Endodermal cell (in vitro differentiated cells): ENCODE measurements around the gene BACH2. TPM values are rescaled to one million over a fixed set of nuclear protein-coding genes. Genes with fewer than 3 reads are reported as not detected.

ENCODE experiments used
- DNase-seq: peaks from one replicate; pipeline ENCODE4 v3.0.0-alpha.2; 2017
- H3K27ac ChIP-seq: 2 replicates; pipeline ENCODE4 v1.5.1; 2013; ENCODE audit warnings: mild to moderate bottlenecking, low read depth, low read length, moderate library complexity
- H3K27me3 ChIP-seq: 2 replicates; pipeline ENCODE4 v1.6.1; 2013; ENCODE audit warnings: mild to moderate bottlenecking, low read length, moderate library complexity; ENCODE audit not compliant: insufficient read depth, control insufficient read depth, poor library complexity, severe bottlenecking
- H3K36me3 ChIP-seq: 2 replicates; pipeline ENCODE4 v1.7.0; 2013; ENCODE audit warnings: mild to moderate bottlenecking, low read length, moderate library complexity; ENCODE audit not compliant: control insufficient read depth, insufficient read depth
- H3K4me1 ChIP-seq: one replicate; pipeline ENCODE4 v1.7.0; 2013; ENCODE audit warnings: low read length; ENCODE audit not compliant: control insufficient read depth, insufficient read depth
- H3K4me3 ChIP-seq: 2 replicates; pipeline ENCODE4 v1.5.1; 2013; ENCODE audit warnings: mild to moderate bottlenecking, low read length, moderate library complexity
- H3K9ac ChIP-seq: 2 replicates; pipeline ENCODE4 v1.6.1; 2013; ENCODE audit warnings: mild to moderate bottlenecking, low read length, moderate library complexity; ENCODE audit not compliant: poor library complexity, severe bottlenecking; ENCODE audit errors: extremely low read depth
- H3K9me3 ChIP-seq: 2 replicates; pipeline ENCODE4 v1.6.1; 2013; ENCODE audit warnings: mild to moderate bottlenecking, low read length, moderate library complexity; ENCODE audit not compliant: control insufficient read depth
- H3K27ac Mint-ChIP-seq: 2 replicates; pipeline ENCODE4 v1.8.0; 2020; ENCODE audit warnings: mixed read lengths
- H3K27me3 Mint-ChIP-seq: 2 replicates; pipeline ENCODE4 v1.8.0; 2021; ENCODE audit warnings: mild to moderate bottlenecking, mixed read lengths; ENCODE audit not compliant: insufficient read depth
- H3K36me3 Mint-ChIP-seq: 2 replicates; pipeline ENCODE4 v1.8.0; 2020; ENCODE audit warnings: low read depth, mixed read lengths
- H3K4me1 Mint-ChIP-seq: 2 replicates; pipeline ENCODE4 v1.8.0; 2020; ENCODE audit warnings: mixed read lengths
- H3K4me3 Mint-ChIP-seq: 2 replicates; pipeline ENCODE4 v1.8.0; 2020; ENCODE audit warnings: mild to moderate bottlenecking, moderate library complexity, mixed read lengths
- H3K9me3 Mint-ChIP-seq: 2 replicates; pipeline ENCODE4 v1.8.0; 2020; ENCODE audit warnings: mild to moderate bottlenecking, mixed read lengths
- CTCF ChIP-seq: fragments of 200-600 bp; sonication (generic); conservative IDR thresholded peaks from 2 replicates; pipeline ENCODE4 v1.5.0; 2021; ENCODE audit warnings: antibody characterized with exemption, mild to moderate bottlenecking
- WGBS, 2 experiments: methylation state at CpG; one replicate each; pipeline versions ENCODE4 v1.1.5 to v1.1.7; 2013; ENCODE audit warnings: missing lambda C conversion rate in 2 of 2, mixed read lengths in 1 of 2; ENCODE audit not compliant: insufficient coverage in 1 of 2, insufficient read length in 1 of 2; 5-methylcytosine and 5-hydroxymethylcytosine counted together
- total RNA-seq, 2 donors: library from RNA; stranded (reverse); fragmentation: NEBNext Ultra II Directional in 1 of 2; extraction: Animal tissue kit (Norgen Biotek cat#: 25700) in 1 of 2; gene quantifications; 2 replicates in 1 of 2; 3 replicates in 1 of 2; pipeline ENCODE4 v1.2.1, GENCODE V29; 2021

BACH2 gene
- total RNA-seq, 2 donors from 2014 or later: 11.0 to 22.3 TPM

DNA sequence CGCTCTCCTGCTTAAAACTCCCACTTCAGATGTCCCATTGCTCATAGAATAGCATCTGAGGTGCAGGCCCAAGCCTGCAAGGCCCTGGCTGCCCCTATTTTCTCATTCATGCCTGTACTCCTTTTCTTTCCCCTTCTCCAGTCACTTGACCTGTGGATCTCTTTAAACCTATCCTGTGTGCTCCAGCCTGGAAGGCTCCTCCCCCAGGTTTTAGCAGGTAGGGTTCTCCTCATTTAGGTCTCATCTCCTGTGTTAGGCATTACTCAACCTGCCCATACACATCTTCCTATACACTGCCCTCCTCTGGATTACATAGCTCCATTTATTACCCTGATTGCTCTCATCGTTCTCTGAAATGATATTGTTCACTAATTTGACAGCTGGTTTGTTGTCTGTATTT lies 185.3 kb downstream of the BACH2 start:
- peaks cover 30% of the 10 kb centered on the region for H3K9me3 Mint-ChIP-seq
- Histone ChIP-seq H3K9ac (no peak overlapping the region), H3K27ac (no peak overlapping the region), H3K9me3 (peaks cover 18% of the 10 kb centered on the region), H3K36me3 (no peaks in the 10 kb centered on the region), H3K27me3 (no peaks in the 10 kb centered on the region), H3K4me1 (no peaks in the 10 kb centered on the region), H3K4me3 (no peak overlapping the region)
- DNase-seq: no peak
- peaks cover 12% of the 10 kb centered on the region for H3K36me3 Mint-ChIP-seq
- H3K27me3 Mint-ChIP-seq: no peaks in the 10 kb centered on the region
- no peak for TF ChIP-seq CTCF
- WGBS, 2 experiments: 93 to 100% methylated on average over 1 to 2 of the region's 2 CpGs
- no peak overlapping the region for H3K27ac Mint-ChIP-seq
- H3K4me3 Mint-ChIP-seq: no peak overlapping the region
- H3K4me1 Mint-ChIP-seq: peaks cover 8% of the 10 kb centered on the region

DNA sequence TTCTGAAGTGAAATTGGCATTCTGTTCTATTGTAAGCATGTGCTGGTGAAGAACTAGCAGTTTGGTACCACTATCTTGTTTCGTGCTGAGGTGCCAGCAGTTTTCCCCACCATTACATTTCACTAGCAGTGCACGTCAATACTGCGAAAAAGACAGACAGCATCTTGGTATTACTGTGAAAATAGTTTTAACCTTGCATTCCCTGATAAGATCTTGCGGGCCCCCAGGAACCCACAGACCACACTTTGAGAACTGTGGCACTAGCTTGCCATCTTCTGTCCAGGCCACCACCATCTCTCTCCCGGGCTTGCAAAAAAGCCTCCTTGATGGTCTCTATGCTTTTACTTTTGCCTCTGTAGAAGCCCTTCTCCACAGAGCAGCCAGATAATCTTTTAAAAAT lies 185.7 kb downstream of the BACH2 start:
- Histone ChIP-seq H3K36me3 (no peaks in the 10 kb centered on the region), H3K9ac (no peak overlapping the region), H3K27ac (no peak overlapping the region), H3K27me3 (no peaks in the 10 kb centered on the region), H3K9me3 (peaks cover 14% of the 10 kb centered on the region), H3K4me3 (no peak overlapping the region), H3K4me1 (no peaks in the 10 kb centered on the region)
- Mint-ChIP-seq H3K9me3 (peaks cover 26% of the 10 kb centered on the region), H3K4me3 (no peak overlapping the region), H3K4me1 (peaks cover 8% of the 10 kb centered on the region), H3K36me3 (peaks cover 9% of the 10 kb centered on the region), H3K27me3 (no peaks in the 10 kb centered on the region), H3K27ac (no peak overlapping the region)
- TF ChIP-seq CTCF: no peak
- 92% methylated on average over 5 of the region's 5 CpGs for WGBS, 2 experiments
- no peak for DNase-seq

DNA sequence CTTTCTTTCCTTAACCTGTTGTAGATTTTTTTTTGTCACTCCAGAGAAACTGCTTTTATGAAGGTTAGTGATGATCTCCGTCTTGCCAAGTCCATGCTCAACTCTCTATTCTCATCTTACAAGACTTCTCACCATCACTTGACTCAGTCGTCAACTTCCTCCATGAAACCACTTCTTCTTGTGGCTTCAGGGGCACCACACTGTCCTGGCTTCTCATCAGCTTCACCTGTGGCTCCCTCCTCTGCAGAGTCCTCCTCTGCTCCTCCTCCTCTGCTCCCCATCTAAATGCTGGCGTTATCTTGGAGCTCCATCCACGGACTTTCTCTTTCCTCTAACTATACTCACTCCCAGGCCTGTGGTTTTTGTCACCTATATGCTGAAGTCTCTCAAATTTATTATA lies 187.5 kb downstream of the BACH2 start:
- Mint-ChIP-seq H3K27ac (no peak overlapping the region), H3K4me3 (no peak overlapping the region), H3K27me3 (no peaks in the 10 kb centered on the region), H3K9me3 (peaks cover 14% of the 10 kb centered on the region), H3K36me3 (peaks cover 7% of the 10 kb centered on the region), H3K4me1 (peaks cover 10% of the 10 kb centered on the region)
- Histone ChIP-seq H3K4me3 (no peak overlapping the region), H3K9ac (no peak overlapping the region), H3K27ac (no peak overlapping the region), H3K9me3 (peaks cover 13% of the 10 kb centered on the region), H3K27me3 (no peaks in the 10 kb centered on the region), H3K4me1 (no peaks in the 10 kb centered on the region), H3K36me3 (no peaks in the 10 kb centered on the region)
- DNase-seq: no peak
- WGBS, 2 experiments: 76 to 84% methylated on average over 4 of the region's 4 CpGs
- TF ChIP-seq CTCF: no peak
